Large intestine (tissue), 3 donors: ENCODE data around the gene SESN1. TPM values are rescaled to one million over a fixed set of nuclear protein-coding genes. Genes with fewer than 3 reads are reported as not detected.
A peak's percentile ranks its signal among the peaks of the same experiment; 100 is the strongest.

ENCODE experiments used
- DNase-seq, 2 donors: peaks; one replicate each; pipeline versions ENCODE4 v3.0.0 to v3.0.0-alpha.2; 2013
- H3K27ac ChIP-seq: one replicate; pipeline ENCODE4 v1.5.1; 2013; ENCODE audit warnings: low read length
- H3K27me3 ChIP-seq: 2 replicates; pipeline ENCODE4 v1.6.1; 2013; ENCODE audit warnings: low read length; ENCODE audit not compliant: control insufficient read depth, insufficient read depth
- H3K36me3 ChIP-seq: 2 replicates; pipeline ENCODE4 v1.6.1; 2013; ENCODE audit warnings: low read length; ENCODE audit not compliant: control insufficient read depth, insufficient read depth
- H3K4me1 ChIP-seq: one replicate; pipeline ENCODE4 v1.6.1; 2013; ENCODE audit warnings: low read length; ENCODE audit not compliant: control insufficient read depth, insufficient read depth
- H3K4me3 ChIP-seq: one replicate; pipeline ENCODE4 v1.5.1; 2013; ENCODE audit warnings: low read length
- H3K9me3 ChIP-seq: one replicate; pipeline ENCODE4 v1.6.1; 2013; ENCODE audit warnings: mild to moderate bottlenecking, low read depth, low read length, moderate library complexity; ENCODE audit not compliant: control insufficient read depth
- WGBS: methylation state at CpG from one replicate; pipeline ENCODE4 v1.1.5; 2013; ENCODE audit warnings: low lambda C conversion rate; ENCODE audit not compliant: insufficient coverage; 5-methylcytosine and 5-hydroxymethylcytosine counted together
- polyA plus RNA-seq: library from polyadenylated mRNA; unstranded; fragments of 120-200 nt; gene quantifications from one replicate; pipeline ENCODE4 v1.2.1, GENCODE V29; 2013

SESN1 gene
- polyA plus RNA-seq, 1 donor = 48.4 TPM

DNA sequence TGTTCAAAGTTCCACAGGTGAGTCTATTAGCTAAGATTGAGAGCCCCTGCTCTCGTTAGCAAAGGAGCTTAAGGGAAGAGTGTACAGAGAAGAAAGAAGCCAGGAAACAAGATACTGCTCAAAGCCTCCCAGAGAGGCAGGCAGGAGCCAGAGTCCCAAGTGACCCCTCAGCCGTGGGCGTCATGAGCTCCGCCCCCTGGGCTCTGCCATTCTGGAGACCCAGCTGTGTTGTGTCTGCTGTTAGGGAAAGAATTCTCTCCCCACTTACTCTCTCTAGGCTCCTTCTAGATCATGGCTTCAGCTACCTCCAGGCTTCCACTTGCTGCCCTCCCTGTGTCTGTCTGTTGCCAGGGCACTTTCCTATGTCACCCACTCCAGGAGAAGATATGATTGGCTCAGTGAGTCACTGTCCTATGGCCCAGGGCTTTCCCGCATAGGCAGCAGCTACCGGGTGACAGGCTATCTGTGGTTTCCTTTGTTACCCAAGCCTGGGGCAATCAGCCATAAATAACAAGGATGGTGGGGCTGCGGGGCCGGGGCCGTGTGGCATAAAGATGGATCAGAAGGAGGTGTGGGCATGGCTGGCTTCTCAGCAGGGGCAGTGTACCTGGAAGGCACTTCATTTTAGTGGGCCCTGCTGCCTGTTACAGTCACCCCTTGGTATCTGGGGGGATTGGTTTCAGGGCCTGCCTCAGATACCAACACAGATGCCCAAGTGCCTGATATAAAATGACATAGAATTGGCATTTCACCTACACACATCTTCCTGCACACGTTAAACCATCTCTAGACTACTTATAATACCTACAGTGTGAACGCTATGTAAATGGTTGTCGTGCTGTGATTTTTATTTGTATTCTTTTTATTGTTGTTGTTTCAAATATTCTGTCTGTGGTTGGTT lies 127.5 kb downstream of the SESN1 start:
- DNase-seq = peak; percentile 66 to 82
- Histone ChIP-seq H3K36me3 (no peaks in the 10 kb centered on the region), H3K27ac (peak overlapping the region; percentile 33), H3K9me3 (no peaks in the 10 kb centered on the region), H3K27me3 (no peaks in the 10 kb centered on the region), H3K4me3 (no peak overlapping the region), H3K4me1 (peaks cover 18% of the 10 kb centered on the region)
- WGBS = 100% methylated on average over 2 of the region's 12 CpGs

DNA sequence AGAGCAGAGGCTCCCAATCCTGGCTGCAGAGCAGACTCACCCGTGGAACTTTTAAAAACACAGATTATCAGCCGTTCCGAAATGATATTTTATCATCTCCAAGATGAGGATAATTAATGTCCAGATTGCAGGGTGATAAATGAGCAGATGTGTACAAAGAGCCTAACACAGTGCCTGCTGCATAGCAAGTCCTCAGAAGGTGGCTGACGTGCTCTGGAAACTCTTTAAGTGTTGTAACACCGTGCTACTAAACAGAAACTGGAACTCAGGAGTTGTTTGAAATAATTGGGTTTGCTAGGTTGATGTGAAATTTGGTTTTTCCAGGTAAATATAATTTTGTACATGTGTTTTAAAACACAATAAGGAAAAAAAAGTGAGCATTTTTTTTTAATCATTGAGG lies 128.4 kb downstream of the SESN1 start:
- H3K27me3 ChIP-seq = no peaks in the 10 kb centered on the region
- peak overlapping the region; percentile 33 for H3K27ac ChIP-seq
- 84% methylated on average over 4 of the region's 5 CpGs for WGBS
- no peak overlapping the region for H3K4me3 ChIP-seq
- no peak for DNase-seq
- peaks cover 13% of the 10 kb centered on the region for H3K4me1 ChIP-seq
- H3K9me3 ChIP-seq = no peaks in the 10 kb centered on the region
- H3K36me3 ChIP-seq = no peaks in the 10 kb centered on the region

DNA sequence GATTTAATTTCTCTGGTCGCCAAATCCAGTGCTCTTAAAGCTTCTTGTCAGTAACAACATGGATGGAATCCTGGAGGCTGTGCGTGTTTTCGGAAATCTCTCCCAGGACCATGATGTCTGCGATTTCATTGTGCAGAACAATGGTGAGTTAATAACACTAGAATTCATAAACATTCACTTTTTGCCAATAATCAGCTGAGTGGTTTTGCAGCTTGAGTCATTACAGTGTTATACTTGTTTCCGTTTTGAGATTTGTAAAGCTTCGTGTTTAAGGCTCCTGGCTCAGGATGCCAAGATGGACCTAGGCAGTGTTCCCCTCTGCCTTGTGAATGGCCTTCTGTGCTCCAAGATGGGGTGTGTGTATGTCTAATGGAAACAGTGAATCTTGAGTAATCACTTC lies 132.7 kb downstream of the SESN1 start:
- Histone ChIP-seq H3K27ac (no peak overlapping the region), H3K27me3 (no peaks in the 10 kb centered on the region), H3K36me3 (no peaks in the 10 kb centered on the region), H3K9me3 (no peaks in the 10 kb centered on the region), H3K4me1 (peaks cover 5% of the 10 kb centered on the region), H3K4me3 (no peak overlapping the region)
- no peak for DNase-seq
- no CpG with 5 or more reads among the region's 6 CpGs for WGBS

DNA sequence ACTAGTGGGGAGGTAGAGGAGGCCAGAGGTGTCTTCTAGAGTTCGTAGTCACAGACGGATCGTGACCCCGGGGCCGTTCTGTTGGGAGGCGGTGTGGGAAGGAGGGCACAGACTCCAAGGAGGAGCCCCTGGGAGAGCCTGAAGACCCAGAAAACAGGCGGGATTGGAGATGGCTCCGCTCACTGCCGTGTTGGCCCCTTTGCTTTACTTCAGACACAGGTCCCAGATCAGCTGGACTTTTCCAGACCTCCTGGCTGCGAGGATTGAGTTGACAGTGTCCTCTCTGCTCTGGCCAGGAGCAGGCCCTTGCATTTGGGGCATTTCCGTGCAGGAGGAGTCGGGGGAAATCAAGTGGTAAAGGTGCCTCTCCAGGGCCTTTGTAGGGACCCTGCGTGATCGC lies 133.6 kb downstream of the SESN1 start:
- Histone ChIP-seq H3K4me3 (no peak overlapping the region), H3K4me1 (no peaks in the 10 kb centered on the region), H3K9me3 (no peaks in the 10 kb centered on the region), H3K27me3 (no peaks in the 10 kb centered on the region), H3K27ac (no peak overlapping the region), H3K36me3 (no peaks in the 10 kb centered on the region)
- DNase-seq = no peak
- no CpG with 5 or more reads among the region's 14 CpGs for WGBS

DNA sequence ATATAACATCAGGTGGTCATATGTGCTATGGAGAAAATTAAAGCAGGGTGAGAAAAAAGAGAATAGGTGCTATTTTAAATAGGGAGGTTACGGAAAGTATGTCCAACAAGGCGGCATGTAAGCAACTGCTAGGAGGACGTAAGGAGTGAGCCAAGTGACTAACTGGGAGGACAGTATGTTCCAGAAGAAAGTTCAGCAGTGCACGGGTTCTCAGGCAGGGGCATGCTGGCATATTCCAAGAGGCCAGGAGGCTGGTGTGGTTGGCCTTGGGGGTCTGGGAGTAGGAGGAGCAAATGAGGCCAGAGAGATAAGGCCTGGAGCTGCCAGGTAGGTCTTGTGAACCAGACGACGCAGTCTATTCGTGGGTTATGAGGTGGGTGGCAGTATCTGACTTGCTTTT lies 134.0 kb downstream of the SESN1 start:
- no peaks in the 10 kb centered on the region for H3K27me3 ChIP-seq
- DNase-seq = no peak
- no peak overlapping the region for H3K4me3 ChIP-seq
- H3K9me3 ChIP-seq = no peaks in the 10 kb centered on the region
- 100% methylated on average over 2 of the region's 7 CpGs for WGBS
- no peaks in the 10 kb centered on the region for H3K4me1 ChIP-seq
- no peaks in the 10 kb centered on the region for H3K36me3 ChIP-seq
- no peak overlapping the region for H3K27ac ChIP-seq

DNA sequence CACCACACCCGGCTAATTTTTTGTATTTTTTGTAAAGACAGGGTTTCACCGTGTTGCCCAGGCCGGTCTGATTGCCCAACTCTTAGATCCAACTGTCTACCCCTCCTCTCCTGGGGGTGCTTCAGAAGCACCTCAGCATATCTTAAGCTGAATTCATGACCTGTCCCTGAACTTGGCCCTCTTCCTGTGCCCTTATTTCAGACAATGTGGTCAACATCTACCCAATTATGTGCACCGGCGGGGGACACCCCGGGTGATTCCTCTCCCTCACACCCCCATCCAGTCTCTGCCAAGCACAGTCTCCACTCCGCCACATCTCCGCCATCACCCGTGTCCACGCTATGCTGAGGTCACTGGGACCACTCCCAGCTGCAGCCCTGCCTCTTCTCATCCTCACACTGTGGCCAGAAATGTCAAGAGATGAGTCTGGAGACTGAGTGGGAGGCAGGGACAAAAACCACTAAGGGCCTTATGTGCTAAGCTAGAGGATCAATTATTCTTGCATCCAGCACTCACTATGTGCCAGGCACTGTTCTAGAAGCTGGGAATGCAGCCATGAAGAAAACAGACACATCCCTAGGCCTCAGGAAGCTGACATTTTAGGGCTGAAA lies 134.6 kb downstream of the SESN1 start:
- no peak overlapping the region for H3K4me3 ChIP-seq
- H3K36me3 ChIP-seq = no peaks in the 10 kb centered on the region
- no peak for DNase-seq
- no peak overlapping the region for H3K27ac ChIP-seq
- no peaks in the 10 kb centered on the region for H3K9me3 ChIP-seq
- WGBS = no CpG with 5 or more reads among the region's 10 CpGs
- no peaks in the 10 kb centered on the region for H3K27me3 ChIP-seq
- H3K4me1 ChIP-seq = no peaks in the 10 kb centered on the region

DNA sequence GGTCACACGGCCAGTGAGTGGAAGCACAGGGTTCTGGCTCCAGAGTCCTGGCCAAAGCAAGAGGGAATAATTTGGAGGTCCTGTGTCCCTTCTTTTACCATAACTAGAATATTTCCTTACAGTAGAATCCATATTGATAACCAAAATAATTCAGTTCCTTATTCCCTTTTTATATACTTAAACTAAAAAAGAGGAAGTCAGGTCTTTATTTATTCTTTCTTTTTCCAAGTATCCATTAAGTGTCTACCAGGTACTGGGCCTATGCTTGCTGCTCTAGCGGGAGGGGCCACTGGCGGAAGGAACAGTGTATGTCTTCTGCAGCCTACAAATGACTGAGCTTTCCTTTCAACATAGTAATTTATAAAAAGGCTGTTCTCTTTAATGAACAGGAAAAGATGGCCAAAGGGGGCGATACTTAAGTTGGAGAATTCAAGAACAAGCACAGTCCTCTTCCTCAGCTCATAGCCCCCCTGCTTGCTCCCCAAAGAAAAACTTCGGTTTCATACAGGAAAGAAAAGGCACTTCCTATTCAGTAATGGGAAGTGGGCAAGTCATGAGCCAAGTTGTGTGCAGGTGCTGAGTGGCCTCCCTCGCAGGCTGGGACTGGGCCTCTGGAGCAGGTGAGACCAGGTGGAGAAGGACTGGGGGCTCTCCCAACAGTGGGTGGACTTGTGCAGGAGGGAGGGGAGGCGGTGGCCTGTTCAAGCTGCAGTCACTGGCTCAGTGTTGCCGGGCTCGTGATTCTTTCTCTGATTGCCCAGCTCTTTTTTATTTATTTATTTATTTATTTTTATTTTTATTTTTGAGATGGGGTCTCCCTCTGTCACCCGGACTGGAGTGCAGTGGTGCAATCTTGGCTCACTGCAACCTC lies 135.5 kb downstream of the SESN1 start:
- H3K27me3 ChIP-seq = no peaks in the 10 kb centered on the region
- no peak for DNase-seq
- no peaks in the 10 kb centered on the region for H3K4me1 ChIP-seq
- no peaks in the 10 kb centered on the region for H3K36me3 ChIP-seq
- H3K9me3 ChIP-seq = no peaks in the 10 kb centered on the region
- H3K27ac ChIP-seq = no peak overlapping the region
- no peak overlapping the region for H3K4me3 ChIP-seq
- WGBS = 90% methylated on average over 2 of the region's 10 CpGs

DNA sequence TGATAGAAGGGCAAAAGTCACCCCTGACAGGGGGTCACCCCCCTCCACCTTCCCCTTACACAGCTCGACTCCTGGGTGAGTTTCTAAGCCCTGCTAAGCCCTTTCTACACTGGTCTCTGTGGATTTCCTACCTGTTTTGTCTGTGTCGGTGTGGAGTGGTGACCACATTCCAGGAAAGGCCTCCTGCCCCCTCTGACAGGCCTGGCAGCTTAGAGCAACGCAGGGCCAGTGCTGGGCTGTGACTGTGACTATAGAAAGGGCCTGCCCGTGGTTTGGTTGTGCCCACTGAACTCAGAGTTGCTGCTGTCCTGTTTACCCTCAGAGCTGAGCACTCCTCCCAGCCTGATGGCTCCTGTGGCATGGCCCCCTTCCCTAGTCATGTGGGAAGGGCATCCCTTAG lies 137.4 kb downstream of the SESN1 start:
- WGBS = no CpG with 5 or more reads among the region's 4 CpGs
- H3K4me1 ChIP-seq = peaks cover 3% of the 10 kb centered on the region
- H3K9me3 ChIP-seq = peaks cover 3% of the 10 kb centered on the region
- no peaks in the 10 kb centered on the region for H3K27me3 ChIP-seq
- no peak overlapping the region for H3K4me3 ChIP-seq
- DNase-seq = peak in 1 of 2 donors; percentile 23
- H3K36me3 ChIP-seq = no peaks in the 10 kb centered on the region
- no peak overlapping the region for H3K27ac ChIP-seq

DNA sequence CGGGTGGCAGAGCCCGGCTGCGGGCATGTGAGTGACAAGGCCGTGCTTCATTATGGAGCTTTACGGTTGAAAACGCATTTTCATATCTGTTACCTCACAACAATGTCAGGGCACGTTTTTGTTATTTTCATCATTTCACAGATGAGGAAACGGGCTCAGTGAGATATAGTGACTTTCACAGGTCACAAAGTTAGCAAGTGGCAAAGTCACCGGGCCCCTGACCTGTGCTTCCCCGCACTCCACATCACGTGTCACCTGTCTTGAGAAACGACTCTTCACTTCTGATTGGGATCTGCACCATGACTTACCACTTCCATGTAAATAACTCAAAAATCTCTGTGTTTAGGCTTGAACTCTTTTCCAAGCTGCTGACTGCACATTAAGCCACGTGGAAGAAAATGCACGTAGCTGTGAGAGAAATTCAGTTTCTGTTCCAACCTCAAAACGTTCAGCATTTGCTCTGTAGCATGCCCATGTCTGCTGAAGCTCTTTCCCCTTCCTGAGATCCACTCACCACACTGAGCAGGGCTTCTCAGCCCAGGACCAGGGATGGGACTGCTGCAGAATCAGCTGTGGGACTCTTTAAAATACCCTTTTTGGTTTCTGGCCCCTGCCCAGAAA lies 139.2 kb downstream of the SESN1 start:
- no peak for DNase-seq
- Histone ChIP-seq H3K27me3 (no peaks in the 10 kb centered on the region), H3K4me1 (peaks cover 19% of the 10 kb centered on the region), H3K4me3 (no peak overlapping the region), H3K27ac (no peak overlapping the region), H3K9me3 (peaks cover 3% of the 10 kb centered on the region), H3K36me3 (no peaks in the 10 kb centered on the region)
- no CpG with 5 or more reads among the region's 15 CpGs for WGBS

DNA sequence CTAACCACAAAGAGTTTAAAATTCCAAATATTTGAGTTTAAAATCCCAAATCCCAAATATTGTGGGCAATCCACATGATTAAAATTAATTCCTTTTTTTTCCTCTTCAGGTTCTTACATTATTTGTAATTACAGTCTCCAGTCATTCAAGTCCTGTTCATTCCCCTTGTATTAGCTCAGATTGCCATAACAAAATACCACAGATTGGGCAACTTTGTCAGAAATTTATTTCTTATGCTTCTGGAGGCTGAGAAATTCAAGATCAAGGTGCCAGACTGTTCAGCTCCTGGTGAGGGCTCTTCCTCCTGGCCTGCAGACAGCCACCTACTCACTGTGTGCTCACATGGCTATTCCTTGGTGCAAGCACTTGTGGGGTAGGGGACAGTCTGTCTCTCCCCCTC lies 141.0 kb downstream of the SESN1 start:
- no peaks in the 10 kb centered on the region for H3K36me3 ChIP-seq
- no peak for DNase-seq
- no peak overlapping the region for H3K4me3 ChIP-seq

More for the DNA sequence above, 141.0 kb downstream of the SESN1 start:
- peaks cover 3% of the 10 kb centered on the region for H3K9me3 ChIP-seq
- peaks cover 19% of the 10 kb centered on the region for H3K4me1 ChIP-seq
- no peak overlapping the region for H3K27ac ChIP-seq
- no peaks in the 10 kb centered on the region for H3K27me3 ChIP-seq
